Jurkat, Clone E6-1 (cell line): Measurements from ENCODE around the gene STXBP6.
"Not testable (repeated sequence)": the region's sequence is repeated elsewhere in the genome, so short reads cannot be mapped to it uniquely, and the experiment has no call there.

Source experiments
- DNase-seq: peaks from one replicate; pipeline ENCODE4 v3.0.0-alpha.2; 2011; ENCODE audit warnings: low read depth, low spot score
- H3K4me3 ChIP-seq: 2 replicates; pipeline ENCODE4 v1.5.1; 2011; ENCODE audit warnings: mild to moderate bottlenecking, low read length, control low read depth, moderate library complexity

Gene STXBP6

GRCh38 chr14:24801024-24801423 is 248.9 kb downstream of the STXBP6 start:
- DNase-seq, result no peak
- no peak overlapping the region for H3K4me3 ChIP-seq

GRCh38 chr14:24798911-24799462 is 251.0 kb downstream of the STXBP6 start:
- H3K4me3 ChIP-seq, result no peak overlapping the region
- DNase-seq, result no peak

GRCh38 chr14:24795406-24795805 is 254.5 kb downstream of the STXBP6 start:
- no peak overlapping the region for H3K4me3 ChIP-seq
- DNase-seq, result no peak

- no peak overlapping the region for H3K4me3 ChIP-seq
- no peak for DNase-seq
These were observed 255.2 kb downstream of the STXBP6 start for GRCh38 chr14:24794644-24795305.

GRCh38 chr14:24790196-24790595 is 259.8 kb downstream of the STXBP6 start:
- DNase-seq, result no peak
- no peak overlapping the region for H3K4me3 ChIP-seq

GRCh38 chr14:24789378-24789884 is 260.5 kb downstream of the STXBP6 start:
- H3K4me3 ChIP-seq, result no peak overlapping the region
- DNase-seq, result no peak

- DNase-seq, result no peak
- H3K4me3 ChIP-seq, result no peak overlapping the region
These were observed 264.2 kb downstream of the STXBP6 start for GRCh38 chr14:24785698-24786097.

GRCh38 chr14:24784981-24785380 is 265.0 kb downstream of the STXBP6 start:
- no peak overlapping the region for H3K4me3 ChIP-seq
- DNase-seq, result no peak

- no peak for DNase-seq
- H3K4me3 ChIP-seq, result no peak overlapping the region
These were observed 266.2 kb downstream of the STXBP6 start for GRCh38 chr14:24783791-24784190.

- no peak for DNase-seq
- no peak overlapping the region for H3K4me3 ChIP-seq
These were observed 269.7 kb downstream of the STXBP6 start for GRCh38 chr14:24780281-24780680.

GRCh38 chr14:24777678-24778077 is 272.3 kb downstream of the STXBP6 start:
- no peak for DNase-seq
- no peak overlapping the region for H3K4me3 ChIP-seq

GRCh38 chr14:24775950-24776349 is 274.0 kb downstream of the STXBP6 start:
- no peak overlapping the region for H3K4me3 ChIP-seq
- DNase-seq, result no peak

GRCh38 chr14:24774187-24774915 is 275.6 kb downstream of the STXBP6 start:
- H3K4me3 ChIP-seq, result no peak overlapping the region
- DNase-seq, result no peak

- DNase-seq, H3K4me3 ChIP-seq: not testable (repeated sequence)
These were observed 276.4 kb downstream of the STXBP6 start for GRCh38 chr14:24773564-24773963.

GRCh38 chr14:24766434-24766833 is 283.5 kb downstream of the STXBP6 start:
- no peak overlapping the region for H3K4me3 ChIP-seq
- no peak for DNase-seq

- no peak overlapping the region for H3K4me3 ChIP-seq
- no peak for DNase-seq
These were observed 288.8 kb downstream of the STXBP6 start for GRCh38 chr14:24761141-24761540.
